H1 (cell line): ENCODE data around the gene CREBL2. TPM values are rescaled to one million over a fixed set of nuclear protein-coding genes. Genes with fewer than 3 reads are reported as not detected.

Experiments used
- ATF2 ChIP-seq: IDR thresholded peaks from 2 replicates; pipeline ENCODE4 v1.6.1; 2012; ENCODE audit warnings: low read length, inconsistent platforms
- polyA plus RNA-seq, 7 experiments: library from polyadenylated mRNA; depleted of rRNA in 3 of 7; stranded (reverse) in 5 of 7; unstranded in 2 of 7; fragments of >200 nt in 5 of 7; fragments of 200-250 nt in 2 of 7; gene quantifications; 1 replicate in 5 of 7; 2 replicates in 1 of 7; 4 replicates in 1 of 7; pipeline versions ENCODE4 v1.2.1 to v1.2.3, GENCODE V29; 2011 to 2013; ENCODE audit warnings: missing spikeins in 2 of 7, mixed read lengths in 2 of 7
- total RNA-seq: library from RNA; stranded (reverse); fragmentation: NEBNext Ultra II Directional; extraction: Animal tissue kit (Norgen Biotek cat#: 25700); gene quantifications from 2 replicates; pipeline ENCODE4 v1.2.1, GENCODE V29; 2021

The CREBL2 gene
- total and polyA plus RNA-seq, 2 of the 8 experiments (the other 6 are each of a cell fraction or from before 2014, with no cell fraction given) = 9.8 to 18.3 TPM

- TF ChIP-seq ATF2 = no peak
- TF ChIP-seq, all 59 proteins: peak for 20
Measured at GRCh38 chr12:12611512-12612306, at the start of gene CREBL2 (continued).
